ENCODE results near the gene PPT2.

DNA sequence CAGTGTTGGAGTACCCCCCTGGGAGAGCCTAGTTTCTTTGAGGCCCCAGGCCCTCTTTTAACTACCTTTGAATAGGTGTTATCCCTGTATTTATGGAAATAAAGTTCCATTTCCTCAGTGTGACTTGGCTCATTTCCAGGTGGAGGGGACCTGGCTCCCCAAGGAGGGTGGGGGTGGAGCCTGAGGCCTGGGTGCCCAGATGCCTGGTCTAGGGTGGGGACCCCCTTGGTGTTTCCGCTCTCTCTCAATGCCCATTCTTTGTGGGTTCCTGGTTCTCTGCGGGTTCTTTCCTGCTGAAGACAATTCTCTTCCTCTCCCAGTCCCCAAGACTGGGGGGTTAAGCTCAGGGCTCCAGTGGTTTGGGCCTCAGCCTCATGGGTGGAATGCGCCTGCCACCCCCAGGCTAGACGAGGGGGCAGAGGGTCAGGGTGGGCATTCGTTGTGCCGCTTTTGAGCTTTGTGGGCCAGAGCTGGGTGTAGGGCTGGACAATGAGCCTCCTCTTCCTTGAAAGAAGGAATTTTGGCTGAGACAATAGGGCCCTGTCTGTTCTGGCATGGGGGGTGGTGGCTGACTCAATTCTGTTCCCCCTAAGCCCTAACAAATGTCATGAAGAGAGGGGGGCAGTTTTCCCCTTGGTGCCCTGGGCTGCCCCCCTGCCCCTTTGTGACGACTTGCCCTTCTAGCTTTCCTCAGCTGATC, 9.8 kb downstream of the PPT2 start:
- TF ChIP-seq, protein P1, sequence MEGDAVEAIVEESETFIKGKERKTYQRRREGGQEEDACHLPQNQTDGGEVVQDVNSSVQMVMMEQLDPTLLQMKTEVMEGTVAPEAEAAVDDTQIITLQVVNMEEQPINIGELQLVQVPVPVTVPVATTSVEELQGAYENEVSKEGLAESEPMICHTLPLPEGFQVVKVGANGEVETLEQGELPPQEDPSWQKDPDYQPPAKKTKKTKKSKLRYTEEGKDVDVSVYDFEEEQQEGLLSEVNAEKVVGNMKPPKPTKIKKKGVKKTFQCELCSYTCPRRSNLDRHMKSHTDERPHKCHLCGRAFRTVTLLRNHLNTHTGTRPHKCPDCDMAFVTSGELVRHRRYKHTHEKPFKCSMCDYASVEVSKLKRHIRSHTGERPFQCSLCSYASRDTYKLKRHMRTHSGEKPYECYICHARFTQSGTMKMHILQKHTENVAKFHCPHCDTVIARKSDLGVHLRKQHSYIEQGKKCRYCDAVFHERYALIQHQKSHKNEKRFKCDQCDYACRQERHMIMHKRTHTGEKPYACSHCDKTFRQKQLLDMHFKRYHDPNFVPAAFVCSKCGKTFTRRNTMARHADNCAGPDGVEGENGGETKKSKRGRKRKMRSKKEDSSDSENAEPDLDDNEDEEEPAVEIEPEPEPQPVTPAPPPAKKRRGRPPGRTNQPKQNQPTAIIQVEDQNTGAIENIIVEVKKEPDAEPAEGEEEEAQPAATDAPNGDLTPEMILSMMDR (conservative IDR thresholded peaks at IDR 0.05 in 1 of 2, IDR thresholded peaks at IDR 0.05 in 1 of 2; ENCODE audit: low read depth in 1 of 2, low read length in 2 of 2), result no peak
- TF ChIP-seq EZH2 (IDR thresholded peaks at IDR 0.05; ENCODE audit: low read length, missing control alignments), result no peak

Data from fibroblast of lung (primary cell).